ENCODE data around the gene MUC13.

The MUC13 gene

DNA sequence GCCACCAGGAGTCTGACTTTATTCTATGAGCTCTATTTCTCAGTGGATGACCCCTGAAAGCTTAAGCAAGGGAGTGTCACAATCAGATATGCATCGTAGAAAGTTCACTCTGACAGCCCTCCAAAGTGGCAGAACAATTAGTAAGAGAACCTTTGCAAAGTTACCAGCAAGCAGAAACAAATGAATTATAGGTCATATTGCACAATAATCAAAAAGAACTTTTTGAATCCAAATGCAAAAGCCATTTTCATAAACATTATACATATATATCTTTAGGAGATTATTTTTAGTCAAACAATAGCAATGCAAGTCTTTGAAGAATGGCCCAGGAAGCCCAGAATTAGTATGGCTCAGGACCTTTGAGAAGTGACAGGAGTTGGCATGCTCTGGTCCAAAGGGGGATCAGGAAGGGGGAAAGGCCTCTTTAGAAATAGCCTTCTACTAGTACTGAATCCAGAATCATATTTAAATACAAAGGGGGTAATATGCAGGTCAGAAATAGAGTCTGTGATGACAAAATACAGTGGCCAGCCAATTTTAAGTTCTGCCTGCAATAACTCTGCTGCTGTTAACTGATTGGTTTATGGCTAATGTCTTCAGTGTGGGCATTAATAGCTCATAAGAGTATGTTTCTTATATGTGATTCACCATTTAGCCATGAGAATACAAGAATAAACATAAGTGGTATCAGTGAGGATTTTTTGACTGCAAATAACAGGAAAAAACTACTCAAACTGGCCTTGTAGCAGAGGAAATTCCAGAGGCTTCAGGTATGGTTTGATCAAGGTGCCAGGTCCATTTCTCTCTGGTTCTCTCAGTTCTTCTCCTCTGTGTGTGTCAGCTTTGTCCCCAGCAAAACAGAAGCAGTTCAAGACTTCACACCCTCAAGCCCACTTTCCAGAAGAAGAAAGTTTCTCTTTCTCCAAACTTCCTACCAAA is 30.4 kb downstream of the MUC13 start:
- DNase-seq = no peak
- H3K36me3 ChIP-seq = no peaks in the 10 kb centered on the region

GRCh38 chr3:124896824-124897526 is 37.6 kb downstream of the MUC13 start:
- DNase-seq = no peak
- no peaks in the 10 kb centered on the region for H3K4me1 ChIP-seq
- H3K4me3 ChIP-seq (ENCODE audit: low read depth, low read length) = no peak overlapping the region
- no peaks in the 10 kb centered on the region for H3K27me3 ChIP-seq
- TF ChIP-seq CTCF (IDR thresholded peaks at IDR 0.05; ENCODE audit: low read depth, low read length) = no peak
- H3K36me3 ChIP-seq = no peaks in the 10 kb centered on the region
- H3K9me3 ChIP-seq = no peaks in the 10 kb centered on the region

More for the DNA sequence above, 30.4 kb downstream of the MUC13 start:
- H3K4me3 ChIP-seq (ENCODE audit: low read depth, low read length) = no peak overlapping the region
- H3K9me3 ChIP-seq = no peaks in the 10 kb centered on the region
- TF ChIP-seq CTCF (IDR thresholded peaks at IDR 0.05; ENCODE audit: low read depth, low read length) = no peak
- H3K27me3 ChIP-seq = no peaks in the 10 kb centered on the region
- peaks cover 6% of the 10 kb centered on the region; the same call in 1 of the 2 replicates for H3K4me1 ChIP-seq

- no peak for DNase-seq
- no peaks in the 10 kb centered on the region for H3K27me3 ChIP-seq
- H3K4me3 ChIP-seq (ENCODE audit: low read depth, low read length) = no peak overlapping the region
- no peak for TF ChIP-seq CTCF (IDR thresholded peaks at IDR 0.05; ENCODE audit: low read depth, low read length)
- H3K9me3 ChIP-seq = no peaks in the 10 kb centered on the region
- H3K4me1 ChIP-seq = no peaks in the 10 kb centered on the region
- no peaks in the 10 kb centered on the region for H3K36me3 ChIP-seq
Measured at GRCh38 chr3:124895756-124896155, 38.8 kb downstream of the MUC13 start.

DNA sequence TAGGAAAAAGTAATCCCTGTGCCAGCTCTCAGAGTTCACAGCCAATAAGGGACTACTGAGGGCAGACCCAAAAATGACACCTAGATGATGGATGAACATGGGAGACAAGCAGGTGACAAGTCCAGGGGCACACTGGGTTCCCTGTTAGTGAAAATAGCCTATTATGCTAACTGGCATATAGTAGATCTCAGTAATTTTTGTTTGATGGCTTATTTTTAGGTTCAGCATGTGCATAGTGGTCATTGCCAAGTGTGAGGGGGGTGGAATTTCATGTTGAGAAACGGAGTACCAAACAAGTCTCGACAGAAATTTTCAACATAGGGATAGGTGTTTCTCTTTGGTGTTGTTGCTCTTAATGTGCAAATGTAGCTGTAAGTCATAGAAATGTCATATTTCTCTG is 41.0 kb downstream of the MUC13 start:
- no peak for DNase-seq
- Histone ChIP-seq H3K36me3 (no peaks in the 10 kb centered on the region; the same call in 1 of the 2 replicates), H3K9me3 (no peaks in the 10 kb centered on the region), H3K4me1 (no peaks in the 10 kb centered on the region), H3K27me3 (no peaks in the 10 kb centered on the region), H3K4me3 (ENCODE audit: low read depth, low read length) (no peak overlapping the region)
- no peak for TF ChIP-seq CTCF (IDR thresholded peaks at IDR 0.05; ENCODE audit: low read depth, low read length)

DNA sequence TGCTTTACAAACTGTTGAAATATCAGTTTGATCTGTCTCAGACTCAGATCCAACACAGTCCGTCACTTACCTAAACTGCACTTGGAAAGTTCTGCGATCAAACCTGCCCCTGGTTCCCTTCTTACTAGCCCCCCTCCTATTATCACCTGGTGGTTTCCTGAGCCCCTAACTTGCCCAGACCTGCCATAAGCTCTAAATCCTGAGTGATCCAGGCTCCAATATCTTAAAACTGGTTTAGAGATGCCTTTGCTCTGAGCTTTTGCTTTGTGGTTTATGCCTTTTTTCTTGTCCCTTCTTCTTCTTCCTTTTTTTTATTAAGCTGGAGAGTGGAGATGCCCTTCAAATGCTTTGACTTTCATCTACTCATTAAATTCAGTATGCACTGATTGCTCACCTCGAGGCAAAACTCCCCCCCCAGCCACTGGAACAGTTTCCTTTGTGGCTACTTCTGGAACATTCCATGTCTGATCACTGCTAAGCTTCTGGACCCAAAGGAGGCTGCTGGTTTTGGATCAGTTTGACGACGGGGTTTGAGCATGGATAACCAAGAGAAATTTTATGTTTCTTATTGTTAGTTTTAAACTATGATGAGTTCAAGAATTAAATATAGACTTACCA is 43.9 kb downstream of the MUC13 start:
- H3K9me3 ChIP-seq = no peaks in the 10 kb centered on the region
- no peaks in the 10 kb centered on the region for H3K27me3 ChIP-seq
- H3K4me1 ChIP-seq = no peaks in the 10 kb centered on the region
- no peaks in the 10 kb centered on the region; the same call in 1 of the 2 replicates for H3K36me3 ChIP-seq
- no peak overlapping the region for H3K4me3 ChIP-seq (ENCODE audit: low read depth, low read length)
- TF ChIP-seq CTCF (IDR thresholded peaks at IDR 0.05; ENCODE audit: low read depth, low read length) = no peak
- DNase-seq = no peak

Measured in BE2C (cell line).